Panc1 (cell line): ENCODE data around the gene ADAD2.

ENCODE experiments used
- CTCF ChIP-seq: fragments of 450-650 bp; IDR thresholded peaks from 2 replicates; pipeline ENCODE4 v1.5.1; 2017; ENCODE audit warnings: mild to moderate bottlenecking
- TF ChIP-seq, protein P1 (sequence below), 2 experiments: IDR thresholded peaks; 2 replicates each; pipeline ENCODE4 v1.6.1; 2011 to 2012; ENCODE audit warnings: low read depth in 2 of 2, control low read depth in 1 of 2, low read length in 1 of 2, mild to moderate bottlenecking in 1 of 2, moderate library complexity in 1 of 2; ENCODE audit not compliant: insufficient read depth in 1 of 2

GRCh38 chr16:84155226-84155625 lies 35.7 kb upstream of the ADAD2 start:
- no peak for TF ChIP-seq CTCF
- TF ChIP-seq, protein P1, sequence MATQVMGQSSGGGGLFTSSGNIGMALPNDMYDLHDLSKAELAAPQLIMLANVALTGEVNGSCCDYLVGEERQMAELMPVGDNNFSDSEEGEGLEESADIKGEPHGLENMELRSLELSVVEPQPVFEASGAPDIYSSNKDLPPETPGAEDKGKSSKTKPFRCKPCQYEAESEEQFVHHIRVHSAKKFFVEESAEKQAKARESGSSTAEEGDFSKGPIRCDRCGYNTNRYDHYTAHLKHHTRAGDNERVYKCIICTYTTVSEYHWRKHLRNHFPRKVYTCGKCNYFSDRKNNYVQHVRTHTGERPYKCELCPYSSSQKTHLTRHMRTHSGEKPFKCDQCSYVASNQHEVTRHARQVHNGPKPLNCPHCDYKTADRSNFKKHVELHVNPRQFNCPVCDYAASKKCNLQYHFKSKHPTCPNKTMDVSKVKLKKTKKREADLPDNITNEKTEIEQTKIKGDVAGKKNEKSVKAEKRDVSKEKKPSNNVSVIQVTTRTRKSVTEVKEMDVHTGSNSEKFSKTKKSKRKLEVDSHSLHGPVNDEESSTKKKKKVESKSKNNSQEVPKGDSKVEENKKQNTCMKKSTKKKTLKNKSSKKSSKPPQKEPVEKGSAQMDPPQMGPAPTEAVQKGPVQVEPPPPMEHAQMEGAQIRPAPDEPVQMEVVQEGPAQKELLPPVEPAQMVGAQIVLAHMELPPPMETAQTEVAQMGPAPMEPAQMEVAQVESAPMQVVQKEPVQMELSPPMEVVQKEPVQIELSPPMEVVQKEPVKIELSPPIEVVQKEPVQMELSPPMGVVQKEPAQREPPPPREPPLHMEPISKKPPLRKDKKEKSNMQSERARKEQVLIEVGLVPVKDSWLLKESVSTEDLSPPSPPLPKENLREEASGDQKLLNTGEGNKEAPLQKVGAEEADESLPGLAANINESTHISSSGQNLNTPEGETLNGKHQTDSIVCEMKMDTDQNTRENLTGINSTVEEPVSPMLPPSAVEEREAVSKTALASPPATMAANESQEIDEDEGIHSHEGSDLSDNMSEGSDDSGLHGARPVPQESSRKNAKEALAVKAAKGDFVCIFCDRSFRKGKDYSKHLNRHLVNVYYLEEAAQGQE (IDR thresholded peaks at IDR 0.05; ENCODE audit: insufficient read depth in 1 of 2, low read depth in 2 of 2, low read length in 1 of 2) = no peak
